HCT116 (cell line): Measurements from ENCODE around the gene DCAF4. TPM values are rescaled to one million over a fixed set of nuclear protein-coding genes. Genes with fewer than 3 reads are reported as not detected.

ENCODE experiments used
- ATAC-seq: fragments of 200-7000 bp; cut with Tn5 transposase; 2 replicates; pipeline ENCODE4 v1.9.1; 2020; ENCODE audit warnings: mild to moderate bottlenecking, moderate library complexity
- BruUV-seq: library from RNA; stranded (reverse); fragments of 400-500 nt; replicated peaks from 2 replicates; lab custom pipeline; 2021; lab: Mats Ljungman, UMichigan
- CTCF ChIA-PET: fragments of 300-600 bp; sonication (Branson Sonifier 250); formaldehyde crosslinking; loops from one replicate; lab custom pipeline; 2021; ENCODE audit warnings: antibody characterized with exemption; lab: Charles Lee
- POLR2A ChIA-PET: fragments of 300-600, 350-600 bp; sonication (Branson Sonifier 250); formaldehyde crosslinking; loops from one replicate; lab custom pipeline; 2021; ENCODE audit warnings: antibody characterized with exemption; lab: Charles Lee
- RAD21 ChIA-PET, 2 experiments: fragments of 300-600 bp; sonication (Branson Sonifier 250); formaldehyde crosslinking; loops; one replicate each; lab custom pipeline; 2023; ENCODE audit warnings: low total read pairs in 2 of 2; ENCODE audit not compliant: uncharacterized antibody in 2 of 2, unreplicated experiment in 2 of 2, low non-redundant PET in 1 of 2; lab: Charles Lee
- DNase-seq: peaks from one replicate; pipeline ENCODE4 v3.0.0-alpha.2; 2010; ENCODE audit warnings: low read depth, low spot score
- H2AFZ ChIP-seq: fragments of 200-600 bp; shearing (Covaris generic), sonication (generic); 2 replicates; pipeline ENCODE4 v1.6.1; 2017; ENCODE audit warnings: low read depth, mixed run types, mixed read lengths, antibody characterized with exemption, low read length; ENCODE audit not compliant: poor library complexity, severe bottlenecking
- H3K27ac ChIP-seq: 2 replicates; pipeline ENCODE4 v1.5.1; 2012; ENCODE audit warnings: low read depth, low read length
- H3K27me3 ChIP-seq: fragments of 200-600 bp; sonication (generic); 2 replicates; pipeline ENCODE4 v1.6.1; 2016; ENCODE audit warnings: mixed run types, low read length, mixed read lengths; ENCODE audit not compliant: insufficient read depth
- H3K36me3 ChIP-seq, 2 experiments: fragments of 200-500 bp in 1 of 2; fragments of 200-600 bp in 1 of 2; sonication (Bioruptor generic) in 1 of 2; sonication (generic) in 1 of 2; 2 replicates each; pipeline versions ENCODE4 v1.5.1 to v1.6.1; 2014 to 2016; ENCODE audit warnings: low read length in 2 of 2, inconsistent platforms in 1 of 2, mixed read lengths in 1 of 2, mixed run types in 1 of 2; ENCODE audit not compliant: insufficient read depth in 2 of 2, control insufficient read depth in 1 of 2
- H3K4me1 ChIP-seq, 2 experiments: fragments of 200-600 bp in 1 of 2; sonication (generic) in 1 of 2; 2 replicates each; pipeline versions ENCODE4 v1.5.1 to v1.6.1; 2012 to 2017; ENCODE audit warnings: low read length in 2 of 2, inconsistent platforms in 1 of 2, mild to moderate bottlenecking in 1 of 2, mixed read lengths in 1 of 2, mixed run types in 1 of 2, moderate library complexity in 1 of 2; ENCODE audit not compliant: insufficient read depth in 2 of 2, control insufficient read depth in 1 of 2
- H3K4me2 ChIP-seq: fragments of 200-600 bp; sonication (generic); 2 replicates; pipeline ENCODE4 v1.6.1; 2017; ENCODE audit warnings: mixed run types, low read length, mixed read lengths
- H3K4me3 ChIP-seq, 2 experiments: fragments of 200-600 bp in 1 of 2; sonication (generic) in 1 of 2; replicated peaks in 1 of 2; 2 replicates each; pipeline ENCODE4 v1.5.1; 2011 to 2016; ENCODE audit warnings: low read length in 2 of 2, control low read depth in 1 of 2, low read depth in 1 of 2, mild to moderate bottlenecking in 1 of 2, mixed read lengths in 1 of 2, mixed run types in 1 of 2
- H3K79me2 ChIP-seq: fragments of 200-600 bp; sonication (generic); 2 replicates; pipeline ENCODE4 v1.6.1; 2017; ENCODE audit warnings: mild to moderate bottlenecking, mixed run types, low read length, moderate library complexity, mixed read lengths; ENCODE audit not compliant: insufficient read depth
- H3K9ac ChIP-seq: fragments of 200-600 bp; sonication (generic); 2 replicates; pipeline ENCODE4 v1.6.1; 2016; ENCODE audit warnings: low read length, mixed read lengths
- H3K9me2 ChIP-seq: fragments of 200-600 bp; sonication (generic), shearing (Covaris generic); 2 replicates; pipeline ENCODE4 v1.6.1; 2017; ENCODE audit warnings: mixed run types, mild to moderate bottlenecking, moderate library complexity; ENCODE audit not compliant: insufficient read depth
- H3K9me3 ChIP-seq, 2 experiments: fragments of 200-500 bp in 1 of 2; fragments of 200-600 bp in 1 of 2; sonication (Bioruptor generic) in 1 of 2; sonication (generic) in 1 of 2; 2 replicates each; pipeline ENCODE4 v1.6.1; 2014 to 2017; ENCODE audit warnings: low read length in 2 of 2, mixed read lengths in 2 of 2, inconsistent platforms in 1 of 2, low read depth in 1 of 2, mild to moderate bottlenecking in 1 of 2, mixed run types in 1 of 2, moderate library complexity in 1 of 2; ENCODE audit not compliant: control insufficient read depth in 1 of 2, insufficient read depth in 1 of 2
- H4K20me1 ChIP-seq: fragments of 200-600 bp; sonication (generic), shearing (Covaris generic); 2 replicates; pipeline ENCODE4 v1.6.1; 2017; ENCODE audit warnings: mixed run types, mild to moderate bottlenecking, moderate library complexity; ENCODE audit not compliant: insufficient read depth
- RAD21 ChIP-seq: IDR thresholded peaks from 2 replicates; pipeline ENCODE4 v1.6.1; 2012; ENCODE audit warnings: low read depth, mild to moderate bottlenecking
- SIN3A ChIP-seq: IDR thresholded peaks from 2 replicates; pipeline ENCODE4 v1.6.1; 2012; ENCODE audit warnings: low read depth
- ZFX ChIP-seq: fragments of 450-650 bp; IDR thresholded peaks from 2 replicates; pipeline ENCODE4 v1.6.1; 2017
- intact Hi-C: fragments of 100-400 bp; cut with micrococcal nuclease; formaldehyde crosslinking; loops from 2 replicates; pipeline ENCODE4 v1.10.0; 2022
- total RNA-seq: library from RNA; stranded (reverse); gene quantifications from one replicate; pipeline ENCODE4 v1.2.1, GENCODE V29; 2021; ENCODE audit not compliant: unreplicated experiment
- TF ChIP-seq, protein P1 (sequence below), 3 experiments: fragments of 200-600 bp in 1 of 3; sonication (generic) in 1 of 3; IDR thresholded peaks in 2 of 3; conservative IDR thresholded peaks in 1 of 3; 2 replicates each; pipeline ENCODE4 v1.5.1; 2012 to 2017; ENCODE audit warnings: low read depth in 2 of 3, low read length in 2 of 3, antibody characterized with exemption in 1 of 3, borderline replicate concordance in 1 of 3, control low read depth in 1 of 3, mild to moderate bottlenecking in 1 of 3, mixed read lengths in 1 of 3, mixed run types in 1 of 3, moderate library complexity in 1 of 3; ENCODE audit not compliant: insufficient read depth in 1 of 3

DCAF4 gene
- total RNA-seq, 1 experiment from 2014 or later, result 19.3 TPM

DNA sequence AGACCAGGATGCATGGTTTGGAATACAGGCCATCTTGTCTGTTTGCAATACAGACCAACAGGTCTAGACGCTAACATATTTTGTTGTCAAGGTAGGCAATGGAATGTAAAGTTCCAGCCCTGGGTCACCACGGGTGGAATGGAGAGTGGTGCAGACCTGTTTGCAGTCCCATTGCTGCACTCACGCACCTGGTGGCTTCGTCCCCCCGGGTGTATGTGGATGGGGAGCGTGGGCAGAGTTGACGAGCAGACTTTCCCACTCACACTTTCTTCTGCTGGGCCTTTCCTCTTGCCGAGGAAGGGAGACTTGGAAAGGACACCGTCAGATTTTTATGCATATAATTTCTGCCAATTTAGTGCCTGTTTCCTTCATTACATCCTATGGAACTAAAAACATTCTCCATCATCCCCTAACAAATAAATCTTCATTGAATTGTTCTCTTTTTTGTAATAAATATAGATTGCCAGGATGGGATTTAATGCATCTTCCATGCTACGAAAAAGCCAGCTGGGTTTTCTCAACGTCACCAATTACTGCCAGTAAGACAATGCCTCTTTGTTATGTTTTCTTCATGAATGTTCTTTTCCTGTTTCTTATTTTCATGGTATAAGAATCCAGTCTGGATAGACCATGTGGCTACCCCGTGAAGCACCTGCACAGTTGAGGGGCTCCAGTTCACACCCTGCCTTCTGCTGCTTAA lies 15.2 kb downstream of the DCAF4 start:
- no TSS peak for BruUV-seq
- no peaks in the 10 kb centered on the region for H3K9me2 ChIP-seq
- POLR2A ChIA-PET, result no interaction called here

DNA sequence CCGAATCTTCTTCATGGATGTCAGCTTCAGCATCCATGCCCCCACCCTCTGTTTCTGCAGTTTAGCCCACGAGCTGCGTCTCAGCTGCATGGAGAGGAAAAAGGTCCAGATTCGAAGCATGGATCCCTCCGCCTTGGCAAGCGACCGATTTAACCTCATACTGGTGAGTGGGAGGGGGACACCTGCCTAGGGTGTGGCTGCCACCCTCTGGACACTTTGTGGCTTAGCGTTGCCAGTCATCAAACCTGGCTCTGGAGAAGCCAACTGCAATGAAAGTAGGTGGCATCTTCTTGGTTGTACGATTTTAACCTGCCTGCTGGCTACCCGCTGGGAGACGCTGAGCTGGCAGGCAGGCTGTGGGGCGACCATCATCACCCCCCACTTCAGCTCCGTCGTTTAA lies 16.7 kb downstream of the DCAF4 start:
- ChIA-PET CTCF (no interaction called here), RAD21 (no interaction called here), POLR2A (no interaction called here)
- no peaks in the 10 kb centered on the region for H3K9me3 ChIP-seq
- BruUV-seq, result no TSS peak
- peak; percentile 28; the same call in 1 of the 2 replicates for TF ChIP-seq RAD21
- TF ChIP-seq, protein P1, sequence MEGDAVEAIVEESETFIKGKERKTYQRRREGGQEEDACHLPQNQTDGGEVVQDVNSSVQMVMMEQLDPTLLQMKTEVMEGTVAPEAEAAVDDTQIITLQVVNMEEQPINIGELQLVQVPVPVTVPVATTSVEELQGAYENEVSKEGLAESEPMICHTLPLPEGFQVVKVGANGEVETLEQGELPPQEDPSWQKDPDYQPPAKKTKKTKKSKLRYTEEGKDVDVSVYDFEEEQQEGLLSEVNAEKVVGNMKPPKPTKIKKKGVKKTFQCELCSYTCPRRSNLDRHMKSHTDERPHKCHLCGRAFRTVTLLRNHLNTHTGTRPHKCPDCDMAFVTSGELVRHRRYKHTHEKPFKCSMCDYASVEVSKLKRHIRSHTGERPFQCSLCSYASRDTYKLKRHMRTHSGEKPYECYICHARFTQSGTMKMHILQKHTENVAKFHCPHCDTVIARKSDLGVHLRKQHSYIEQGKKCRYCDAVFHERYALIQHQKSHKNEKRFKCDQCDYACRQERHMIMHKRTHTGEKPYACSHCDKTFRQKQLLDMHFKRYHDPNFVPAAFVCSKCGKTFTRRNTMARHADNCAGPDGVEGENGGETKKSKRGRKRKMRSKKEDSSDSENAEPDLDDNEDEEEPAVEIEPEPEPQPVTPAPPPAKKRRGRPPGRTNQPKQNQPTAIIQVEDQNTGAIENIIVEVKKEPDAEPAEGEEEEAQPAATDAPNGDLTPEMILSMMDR (IDR thresholded peaks at IDR 0.05 in 2 of 3, conservative IDR thresholded peaks at IDR 0.05 in 1 of 3; ENCODE audit: borderline replicate concordance in 1 of 3, insufficient read depth in 1 of 3, low read depth in 2 of 3, low read length in 2 of 3), result 0 out of 6 replicates have a peak, but pooled peaks of 2 of the 3 experiments have one; percentile 11 to 12
- no peak for TF ChIP-seq ZFX
- H3K27me3 ChIP-seq, result no peaks in the 10 kb centered on the region
- no peak overlapping the region for H3K9ac ChIP-seq
- H3K4me2 ChIP-seq, result no peak overlapping the region
- DNase-seq, result no peak
- intact Hi-C loops, result no loop called here
- H4K20me1 ChIP-seq, result no peaks in the 10 kb centered on the region
- ATAC-seq, result no peak
- H2AFZ ChIP-seq, result no peak overlapping the region
- H3K27ac ChIP-seq, result no peak overlapping the region
- H3K79me2 ChIP-seq, result no peaks in the 10 kb centered on the region
- no peaks in the 10 kb centered on the region for H3K9me2 ChIP-seq
- H3K4me1 ChIP-seq, result no peaks in the 10 kb centered on the region
- H3K36me3 ChIP-seq, result peaks cover 13 to 16% of the 10 kb centered on the region in 2 experiments; a peak in 3 of 4 replicates
- H3K4me3 ChIP-seq, result no peak overlapping the region

More for the DNA sequence above, 15.2 kb downstream of the DCAF4 start:
- no peaks in the 10 kb centered on the region for H4K20me1 ChIP-seq
- no peaks in the 10 kb centered on the region for H3K9me3 ChIP-seq
- no peak overlapping the region for H3K4me2 ChIP-seq
- no peak overlapping the region for H2AFZ ChIP-seq
- no peak for ATAC-seq
- H3K79me2 ChIP-seq, result no peaks in the 10 kb centered on the region; the same call in 1 of the 2 replicates
- no peaks in the 10 kb centered on the region for H3K27me3 ChIP-seq
- peaks cover 13 to 16% of the 10 kb centered on the region in 2 experiments; a peak in 3 of 4 replicates for H3K36me3 ChIP-seq
- no peak overlapping the region for H3K4me3 ChIP-seq
- TF ChIP-seq RAD21 (no peak), SIN3A (no peak)
- TF ChIP-seq, protein P1 (IDR thresholded peaks at IDR 0.05 in 2 of 3, conservative IDR thresholded peaks at IDR 0.05 in 1 of 3; ENCODE audit: borderline replicate concordance in 1 of 3, insufficient read depth in 1 of 3, low read depth in 2 of 3, low read length in 2 of 3), result no peak
- no peak overlapping the region for H3K27ac ChIP-seq
- DNase-seq, result no peak
- RAD21 ChIA-PET, result no interaction called here
- intact Hi-C loops, result no loop called here
- CTCF ChIA-PET, result no interaction called here
- no peak overlapping the region for H3K9ac ChIP-seq
- H3K4me1 ChIP-seq, result no peaks in the 10 kb centered on the region
